Mucosa of gallbladder (tissue), 1 donor: Measurements from ENCODE around the gene ENO3. TPM values are rescaled to one million over a fixed set of nuclear protein-coding genes. Genes with fewer than 3 reads are reported as not detected.

Experiments
- DNase-seq: peaks from one replicate; pipeline ENCODE4 v3.0.0-alpha.2; 2020; ENCODE audit warnings: low spot score
- total RNA-seq: library from RNA; stranded (reverse); gene quantifications from one replicate; pipeline ENCODE4 v1.2.1, GENCODE V29; 2021
- donor health status: DM: no; HTN: no; CAD: no.

The ENO3 gene
- total RNA-seq, 1 donor from 2014 or later = 7.5 TPM

DNA sequence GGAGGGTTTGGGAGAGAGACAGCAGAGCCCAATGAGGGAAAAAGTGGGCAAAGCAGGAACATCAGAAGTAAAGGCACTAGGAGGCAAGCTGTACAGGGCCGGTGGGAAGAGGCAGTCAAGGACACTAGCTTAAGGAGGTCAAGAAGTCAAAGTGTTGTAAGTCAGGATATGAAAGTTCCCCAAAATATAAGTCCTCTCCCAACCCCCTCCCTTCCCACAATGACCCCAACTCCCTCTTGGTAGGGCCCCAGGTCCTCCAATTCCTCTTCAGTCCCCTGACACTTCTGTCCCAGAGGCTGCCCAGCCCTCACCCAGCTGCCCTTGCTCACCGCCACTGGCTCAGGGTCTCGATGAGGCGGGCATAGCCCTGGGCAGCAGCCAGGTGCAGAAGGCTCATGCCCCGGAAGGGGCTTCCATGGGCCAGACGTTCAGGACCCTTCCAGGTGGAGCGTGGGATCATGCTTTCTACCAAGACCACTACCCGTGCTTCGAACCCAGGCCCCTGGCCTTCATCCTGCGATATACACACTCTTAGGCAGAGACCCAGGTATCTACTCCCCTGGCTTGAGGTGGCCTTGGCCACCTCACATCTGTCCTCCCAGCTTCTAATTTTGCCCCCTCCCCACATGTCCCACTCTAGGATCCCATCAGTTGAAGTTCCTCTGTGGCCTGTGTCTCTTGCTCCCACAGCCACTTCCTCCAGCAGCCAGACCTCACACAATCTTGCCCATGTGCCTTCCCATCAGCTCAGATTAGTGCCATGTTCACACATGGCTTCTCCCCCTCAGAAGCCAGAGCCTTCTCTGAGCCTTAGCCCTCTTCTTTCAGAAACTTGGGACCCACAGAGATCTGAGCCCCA lies 22.6 kb downstream of the ENO3 start:
- no peak for DNase-seq

DNA sequence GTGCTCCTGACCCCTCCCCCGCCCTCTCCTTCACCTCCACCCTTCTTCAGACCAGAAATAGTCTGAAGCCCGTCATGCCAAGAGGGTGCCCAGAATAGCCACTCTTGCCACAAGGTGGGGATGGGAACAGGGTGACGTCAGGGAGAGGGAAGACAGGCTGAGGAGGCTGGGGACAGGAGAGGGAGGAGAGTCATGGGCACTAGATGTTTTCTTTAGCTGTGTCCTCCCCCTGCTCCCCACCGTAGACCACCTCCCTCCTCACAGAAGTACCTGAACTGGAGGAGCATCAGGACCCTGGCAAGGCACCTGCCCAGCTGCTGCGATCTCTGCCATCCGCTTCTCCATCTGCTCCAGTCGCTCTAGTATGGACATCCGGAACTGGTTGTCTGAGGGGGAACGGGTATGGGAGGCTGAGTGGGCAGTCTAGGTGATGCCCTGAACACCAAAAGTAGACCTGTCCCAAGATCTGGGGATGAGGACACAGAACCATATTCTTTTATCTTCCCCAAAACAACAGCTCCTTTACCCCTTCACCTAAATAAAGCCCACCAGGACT lies 23.3 kb downstream of the ENO3 start:
- DNase-seq = no peak

DNA sequence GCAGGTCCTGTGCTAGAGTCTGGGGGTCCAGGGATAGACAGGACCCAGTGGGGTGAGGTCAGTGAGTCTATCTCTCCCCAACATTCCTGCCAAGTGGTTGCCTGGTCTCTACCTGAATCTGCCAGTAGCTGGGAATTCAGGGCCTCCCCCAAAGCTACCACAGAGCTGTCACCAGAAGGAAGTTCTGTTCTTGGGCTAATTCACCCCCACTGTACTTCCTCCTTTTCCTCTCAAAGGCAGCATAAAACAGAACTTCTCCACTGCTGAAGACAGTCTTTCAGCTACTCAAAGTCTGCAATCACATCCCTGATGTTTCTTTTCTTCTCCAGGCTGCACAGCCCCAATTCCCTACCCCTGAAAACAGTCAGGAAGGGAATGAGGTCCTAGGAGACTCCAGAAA lies 27.8 kb downstream of the ENO3 start:
- no peak for DNase-seq

DNA sequence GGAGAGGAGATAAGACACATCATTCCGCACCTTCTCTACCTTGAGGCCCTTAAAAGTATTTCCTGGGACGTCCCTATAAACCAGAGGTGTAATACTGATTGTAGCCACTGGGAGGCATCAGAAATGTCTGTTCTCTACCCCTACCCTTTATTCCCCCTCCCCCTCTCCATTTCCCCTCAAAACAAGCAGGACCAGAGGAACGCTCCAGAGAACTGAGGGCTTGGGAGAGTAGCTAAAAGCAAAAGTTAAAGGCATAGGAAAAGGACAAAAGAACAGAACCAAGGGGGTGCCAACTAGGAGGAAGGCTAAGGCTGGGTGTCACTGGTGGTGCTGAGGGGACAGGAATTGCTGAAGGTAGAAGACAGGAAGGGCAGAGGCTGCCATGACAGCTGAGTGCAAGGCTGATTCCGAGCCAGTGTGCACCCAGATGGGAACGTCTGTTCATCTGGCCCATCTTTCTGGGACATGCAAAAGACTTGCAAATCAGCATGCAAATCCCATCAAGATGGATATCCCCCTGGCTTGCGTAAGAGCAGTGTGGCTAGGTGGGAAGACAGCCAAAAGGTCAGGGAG lies 29.8 kb downstream of the ENO3 start:
- no peak for DNase-seq

DNA sequence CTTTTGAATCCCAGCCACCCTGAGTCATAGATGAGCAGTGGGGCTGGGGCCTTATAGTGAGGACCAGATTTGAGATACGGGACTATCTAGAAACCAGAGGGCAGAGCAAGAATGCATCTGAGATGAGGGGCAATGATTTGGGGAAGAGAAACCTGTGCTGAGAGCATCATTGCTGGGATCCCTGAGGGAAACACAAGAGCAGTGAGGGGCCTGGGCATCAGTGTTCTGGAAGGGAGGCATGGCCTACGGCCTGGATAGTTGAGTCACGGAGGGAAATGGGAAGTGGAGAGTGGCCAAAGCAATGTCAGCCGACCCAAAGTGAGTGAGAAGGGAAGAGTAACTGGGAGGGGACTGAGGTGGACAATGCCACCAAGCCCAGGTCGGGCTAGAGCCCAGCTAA lies 31.4 kb downstream of the ENO3 start:
- no peak for DNase-seq

DNA sequence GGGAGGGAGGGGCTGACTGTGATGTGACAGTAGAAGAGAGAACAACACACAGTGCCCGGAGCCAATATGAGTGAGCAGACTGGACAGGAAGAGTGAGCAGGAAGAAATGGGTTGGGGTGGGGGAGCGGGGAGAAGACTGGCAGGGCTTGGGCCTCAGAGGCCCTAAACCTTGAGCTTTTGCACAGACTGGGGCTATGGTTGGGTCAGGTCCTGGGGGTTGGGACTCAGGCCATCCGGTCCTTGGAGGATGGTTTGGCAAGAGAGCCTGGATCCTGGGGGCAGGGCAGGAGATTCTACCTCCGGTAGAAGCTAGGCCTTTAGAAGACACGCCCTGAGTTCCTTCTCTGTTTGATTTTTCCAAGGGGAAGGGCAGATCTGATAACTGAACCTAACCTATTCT lies 35.5 kb downstream of the ENO3 start:
- no peak for DNase-seq

DNA sequence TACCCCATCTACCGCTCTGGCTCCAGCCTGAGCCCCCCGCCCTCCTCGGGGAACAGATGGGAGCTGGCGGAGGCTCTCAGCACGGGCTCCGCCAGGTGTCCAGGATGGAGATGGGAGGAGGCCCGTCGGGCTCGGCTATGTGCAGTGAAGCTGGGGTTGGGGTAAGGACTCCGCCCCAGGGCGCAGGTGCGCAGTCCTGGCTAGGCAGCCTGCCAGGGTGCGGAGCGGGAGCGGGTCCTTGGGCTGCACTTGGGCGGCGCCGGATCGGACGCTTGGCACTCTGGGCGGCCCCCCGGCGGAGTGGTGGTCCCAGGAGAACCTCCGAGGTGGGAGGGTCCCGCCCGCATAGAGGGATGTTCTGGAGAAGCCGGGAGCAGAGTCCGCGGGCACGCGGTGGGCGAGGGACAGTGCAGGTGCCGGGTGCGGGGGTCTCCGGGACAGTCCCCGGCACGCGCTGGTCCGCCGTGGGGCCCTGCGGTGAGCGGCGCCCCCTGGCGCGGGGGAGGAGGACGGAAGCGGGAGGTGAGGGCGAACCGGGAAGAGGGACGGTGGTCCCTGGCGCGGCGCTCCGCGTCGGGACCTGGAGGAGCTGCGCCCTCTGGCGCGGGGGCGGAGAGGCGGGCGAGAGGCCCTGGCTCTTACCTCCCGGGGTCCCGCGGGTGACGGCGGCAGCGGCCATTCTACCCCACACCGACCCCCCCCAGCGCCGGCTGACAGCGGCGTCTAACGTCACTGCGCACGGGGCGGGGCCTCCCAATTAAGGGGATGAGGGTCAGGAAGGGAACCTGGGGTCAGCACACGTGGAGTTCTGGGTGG lies 36.2 kb downstream of the ENO3 start, which contains the start of gene CAMTA2:
Gene CAMTA2, minus strand, starts transcription at position 725 of the 816 bp plus-strand sequence. CDS start 1,453 bp downstream, outside the sequence.
- peak; percentile 81 for DNase-seq

DNA sequence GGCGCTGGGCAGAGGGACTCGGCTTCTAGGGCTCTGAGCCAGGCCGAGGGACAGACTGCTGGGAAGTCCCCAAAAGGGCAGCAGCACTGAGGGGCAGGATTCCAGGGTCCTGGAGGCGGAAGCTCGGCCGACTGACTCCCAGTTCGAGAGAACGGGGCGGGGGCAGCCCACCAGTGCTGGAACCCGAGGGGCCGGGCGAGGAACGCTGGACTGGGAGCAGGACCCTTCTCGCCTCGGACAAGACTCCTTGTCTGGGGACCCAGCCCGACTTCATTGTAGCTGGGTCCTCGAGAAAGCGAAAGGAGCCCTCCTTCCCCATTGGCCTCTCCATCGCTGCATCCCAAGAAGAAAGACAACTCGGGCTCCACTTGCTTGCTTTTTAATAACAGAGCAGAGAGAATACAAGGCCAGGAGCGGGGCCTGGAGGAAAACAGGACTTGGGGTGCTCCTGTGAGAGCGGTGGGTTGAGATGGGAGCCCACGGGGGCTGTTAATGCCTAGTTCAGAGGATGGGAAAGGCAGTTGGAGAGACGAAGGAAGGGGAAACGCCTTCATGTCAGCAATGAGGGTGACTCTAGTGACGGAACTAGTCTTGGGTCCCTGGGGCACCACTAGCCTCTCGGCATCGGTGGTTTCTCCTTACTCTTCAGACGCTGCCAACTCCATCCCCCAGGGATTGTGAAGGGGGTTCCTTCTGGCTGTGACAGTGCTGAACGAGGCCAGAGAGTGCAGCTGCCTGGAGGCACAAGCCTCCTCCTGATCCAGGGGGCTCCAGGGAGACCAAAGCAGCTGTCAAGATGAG lies 37.0 kb downstream of the ENO3 start:
- DNase-seq = no peak

DNA sequence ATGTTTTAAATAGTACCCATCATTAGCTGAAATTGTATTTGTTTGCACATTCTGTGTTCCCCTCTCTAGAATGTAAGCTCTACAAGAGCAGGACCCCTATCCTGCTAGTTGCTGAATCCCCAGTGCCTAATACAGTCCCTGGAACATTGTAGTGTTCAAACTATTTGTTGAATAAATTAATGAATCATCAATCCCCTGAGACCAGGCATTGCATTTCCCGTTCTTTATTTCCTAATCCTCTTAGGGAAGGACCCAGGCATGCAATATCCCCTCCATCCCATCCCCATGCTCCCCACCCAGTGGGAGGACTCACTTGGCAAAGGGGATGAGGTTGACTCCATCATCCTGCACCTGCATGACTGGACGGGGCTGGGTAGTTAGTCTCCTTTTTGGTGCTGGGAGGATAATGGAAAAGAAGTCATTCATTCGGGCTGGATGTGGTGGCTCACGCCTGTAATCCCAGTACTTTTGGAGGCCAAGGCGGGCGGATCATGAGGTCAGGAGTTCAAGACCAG lies 43.2 kb downstream of the ENO3 start:
- DNase-seq = no peak

DNA sequence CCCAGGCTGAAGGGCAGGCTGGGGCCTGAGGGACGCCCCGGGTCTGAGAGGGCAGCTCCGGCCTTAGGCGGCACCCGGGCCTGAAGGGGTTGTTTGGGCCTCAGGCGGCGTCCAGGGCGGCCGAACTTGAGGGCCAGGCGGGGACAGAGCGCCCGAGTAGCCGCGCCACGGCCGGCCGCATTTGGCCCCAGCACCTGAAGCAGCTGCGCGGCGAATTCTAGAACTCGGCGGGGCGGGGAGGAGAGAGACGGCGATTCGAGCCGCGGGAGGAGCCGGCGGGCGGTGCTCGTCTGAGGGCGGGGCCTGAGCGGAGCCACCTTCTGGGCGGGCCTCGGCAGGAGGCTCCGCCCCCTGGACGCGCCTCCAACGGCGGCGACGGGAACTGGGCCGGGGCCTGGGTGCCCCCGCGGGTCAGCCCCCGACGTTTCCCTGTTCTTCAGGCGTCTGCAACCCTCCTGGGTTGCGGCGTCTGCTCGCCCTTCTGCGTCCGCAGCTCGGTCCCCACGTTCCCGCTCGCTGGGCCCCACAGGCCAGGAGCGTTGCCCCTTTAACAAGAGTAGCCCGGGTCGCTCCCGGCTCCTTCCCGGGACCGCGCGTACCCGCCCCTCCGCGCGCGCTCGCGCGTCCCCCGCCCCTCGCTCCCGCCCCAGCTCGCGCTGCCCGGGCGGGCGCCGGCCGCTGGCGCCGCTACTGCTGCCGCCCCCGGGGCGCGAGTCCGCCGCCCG lies 46.5 kb downstream of the ENO3 start, which contains the start of the genes INCA1 and KIF1C:
Gene INCA1, minus strand, starts transcription at position 221 of the 725 bp plus-strand sequence. CDS start 3,085 bp downstream, outside the sequence.
Gene KIF1C, plus strand, starts transcription at position 649 of the 725 bp plus-strand sequence. CDS start 2,297 bp downstream, outside the sequence.
- DNase-seq = peak; percentile 94

DNA sequence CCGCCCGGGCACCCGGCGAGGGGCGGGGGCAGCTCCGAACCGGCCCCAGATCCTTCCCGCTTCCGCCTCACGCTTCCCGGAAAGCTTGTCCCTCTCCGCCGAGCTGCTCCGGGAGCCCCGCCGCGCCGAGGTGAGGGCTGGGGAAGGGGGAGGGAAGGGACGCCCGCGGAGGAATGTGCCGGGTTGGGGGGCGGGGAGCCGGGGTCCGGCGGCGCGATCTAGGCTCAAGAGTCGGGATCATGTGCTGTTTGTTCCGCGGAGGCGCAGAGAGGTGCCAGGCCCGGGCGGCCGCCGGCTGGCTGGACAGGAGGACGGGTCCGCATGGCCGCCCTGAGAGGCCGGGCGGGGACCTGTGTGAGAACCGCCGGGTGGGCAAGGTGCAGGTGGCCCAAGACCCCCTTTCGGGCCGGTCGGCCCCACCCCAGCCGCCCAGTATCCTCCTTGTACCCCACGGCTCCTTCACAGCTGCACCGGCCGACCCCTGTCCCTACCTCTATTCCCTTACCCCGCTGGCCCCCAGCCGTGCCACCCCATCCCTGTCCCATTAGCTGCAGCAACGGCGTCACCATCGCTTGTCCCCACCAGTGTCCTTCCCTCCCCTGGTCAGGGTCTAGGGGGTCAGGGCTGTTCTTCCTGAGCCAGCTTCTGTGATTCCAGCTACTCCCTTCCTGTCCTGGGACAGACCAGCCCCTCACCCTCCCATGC lies 47.3 kb downstream of the ENO3 start:
- DNase-seq = peak; percentile 33

DNA sequence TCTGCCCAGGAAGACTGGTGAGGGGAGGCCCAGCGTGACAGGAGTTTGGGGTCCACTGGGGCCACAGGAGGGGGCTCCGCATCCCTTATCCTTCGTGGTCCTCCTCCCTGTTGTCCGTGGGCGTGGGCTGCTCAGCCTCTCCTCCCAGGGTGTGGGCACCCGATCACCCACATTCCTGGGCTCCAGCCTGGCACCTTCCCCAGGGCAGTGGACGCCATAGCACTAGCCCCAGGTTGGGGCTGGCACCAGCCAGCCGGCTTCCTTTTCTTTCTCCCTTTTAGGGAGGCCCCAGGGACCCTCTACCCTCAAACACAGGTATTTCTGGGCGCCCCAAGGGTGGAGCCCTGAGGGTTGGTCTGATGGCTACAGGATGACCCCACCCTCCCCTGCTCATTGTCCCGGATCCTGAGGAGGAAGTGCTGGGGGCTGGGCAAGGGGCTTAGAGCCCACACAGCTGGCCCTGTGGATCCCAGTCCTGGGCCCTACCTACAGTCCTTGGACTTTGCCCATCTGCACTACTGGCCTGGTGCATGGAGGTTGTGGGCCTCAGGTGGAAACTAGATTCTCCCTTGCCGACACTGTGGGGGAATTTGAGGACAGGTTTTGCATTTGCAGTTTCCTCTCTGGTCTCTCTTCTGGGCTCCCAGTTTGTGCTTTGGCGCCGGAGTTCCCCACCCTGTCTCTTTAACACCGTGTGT lies 48.0 kb downstream of the ENO3 start:
- DNase-seq = peak; percentile 44

DNA sequence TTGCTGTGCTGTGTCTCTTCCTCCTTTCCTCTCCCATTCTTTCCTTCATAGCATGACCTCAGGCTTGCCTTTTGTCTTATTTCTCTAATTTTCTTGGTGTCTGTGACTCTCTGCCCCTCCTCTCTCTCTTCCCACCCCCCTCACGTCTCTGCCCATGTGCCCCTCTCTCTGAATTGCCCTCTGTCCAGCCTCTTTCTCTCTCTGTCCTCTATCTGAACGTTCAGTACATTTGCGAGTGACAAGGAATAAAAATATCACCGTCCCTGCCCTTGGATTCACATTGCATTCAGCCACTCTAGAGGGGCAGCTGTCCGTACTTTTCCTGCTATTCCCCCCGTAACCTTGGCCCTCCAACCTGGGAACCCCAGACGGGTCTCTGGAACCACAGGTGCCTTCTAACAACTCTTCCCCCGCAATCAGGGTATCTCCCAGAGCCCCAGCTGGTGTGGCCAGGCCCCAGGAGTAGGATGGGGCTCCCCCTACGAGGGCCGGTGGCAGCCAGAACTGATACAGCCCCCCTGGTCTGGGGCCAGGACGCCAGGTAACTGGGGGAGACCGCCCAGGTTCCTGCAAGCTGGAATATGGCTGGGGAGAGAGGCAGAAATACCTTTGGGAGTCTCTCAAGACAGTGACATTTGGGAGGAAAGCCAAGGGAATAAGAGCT lies 48.6 kb downstream of the ENO3 start:
- no peak for DNase-seq

DNA sequence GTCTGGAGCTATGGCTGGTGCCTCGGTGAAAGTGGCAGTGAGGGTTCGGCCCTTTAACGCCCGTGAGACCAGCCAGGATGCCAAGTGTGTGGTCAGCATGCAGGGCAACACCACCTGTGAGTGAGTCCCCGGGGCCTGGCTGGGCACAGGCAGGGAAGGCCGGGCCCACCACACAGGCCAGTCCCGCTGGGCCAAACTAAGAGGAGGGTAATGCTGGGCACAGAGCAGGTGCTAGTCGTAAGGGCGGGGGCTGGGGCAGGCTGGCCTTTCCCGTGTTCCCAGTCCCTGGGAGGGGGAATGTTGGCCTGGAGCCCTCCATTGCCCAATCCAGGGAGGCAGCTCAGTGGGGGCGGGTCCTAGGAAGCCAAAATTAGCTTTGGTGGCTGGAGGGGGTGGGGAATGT lies 49.3 kb downstream of the ENO3 start:
- no peak for DNase-seq

DNA sequence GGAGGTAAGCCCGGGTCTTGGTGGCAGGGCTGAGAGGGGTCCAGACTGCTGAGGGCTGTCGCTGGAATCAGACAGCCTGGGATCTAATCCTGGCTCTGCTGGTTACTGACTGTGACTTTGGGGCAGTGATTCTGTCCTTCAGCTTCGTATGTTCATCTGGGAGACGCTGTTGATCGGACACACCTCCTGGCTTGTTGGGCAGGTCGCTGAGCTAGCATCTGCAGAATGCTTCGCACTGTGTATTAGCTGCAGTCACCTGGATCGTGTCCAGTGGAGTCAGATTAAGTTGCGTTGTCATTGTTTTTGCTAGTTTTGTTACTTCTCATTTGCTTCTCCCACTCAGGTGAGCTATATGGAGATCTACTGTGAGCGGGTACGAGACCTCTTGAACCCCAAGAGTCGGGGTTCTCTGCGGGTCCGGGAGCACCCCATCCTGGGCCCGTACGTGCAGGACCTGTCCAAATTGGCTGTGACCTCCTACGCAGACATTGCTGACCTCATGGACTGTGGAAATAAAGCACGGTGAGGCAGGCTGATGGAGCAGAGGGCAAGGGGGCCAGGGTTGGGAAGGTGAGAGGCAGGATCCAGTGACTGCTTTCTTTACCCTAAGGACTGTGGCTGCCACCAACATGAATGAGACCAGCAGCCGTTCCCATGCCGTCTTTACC lies 51.3 kb downstream of the ENO3 start:
- no peak for DNase-seq

DNA sequence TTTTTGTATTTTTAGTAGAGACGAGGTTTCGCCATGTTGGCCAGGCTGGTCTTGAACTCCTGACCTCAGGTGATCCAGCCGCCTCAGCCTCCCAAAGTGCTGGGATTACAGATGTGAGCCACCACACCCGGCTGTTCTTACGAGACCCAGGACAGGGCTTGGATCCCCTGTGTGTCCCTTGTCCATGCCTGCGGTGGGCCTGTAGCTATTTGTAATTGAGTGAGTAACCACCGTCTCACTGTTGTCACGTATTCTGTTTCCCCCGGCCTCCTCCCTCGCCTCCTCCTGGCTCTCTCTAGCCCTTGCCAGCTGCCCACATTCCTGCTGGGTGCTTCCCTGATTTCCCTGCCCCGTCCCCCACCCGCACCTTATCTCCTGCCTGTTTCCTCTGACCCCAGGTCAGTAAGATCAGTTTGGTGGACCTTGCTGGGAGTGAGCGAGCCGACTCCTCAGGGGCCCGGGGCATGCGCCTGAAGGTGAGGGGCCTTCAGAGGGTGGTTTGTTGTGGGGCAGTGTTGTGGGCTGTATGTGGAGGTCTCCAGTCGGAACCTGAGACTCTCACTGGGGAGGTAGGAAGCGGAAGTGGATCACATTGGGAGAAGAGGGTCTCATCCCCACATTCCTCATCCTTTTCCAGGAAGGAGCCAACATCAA lies 52.4 kb downstream of the ENO3 start:
- DNase-seq = no peak
